Panc1 (cell line): ENCODE measurements around the gene TLR4. TPM values are rescaled to one million over a fixed set of nuclear protein-coding genes. Genes with fewer than 3 reads are reported as not detected.

Experiments used
- ATAC-seq: fragments of 200-7000 bp; cut with Tn5 transposase; 2 replicates; pipeline ENCODE4 v1.9.1; 2020; ENCODE audit warnings: mild to moderate bottlenecking, moderate library complexity
- BruUV-seq: library from RNA; stranded (reverse); fragments of 400-500 nt; replicated peaks from 2 replicates; lab custom pipeline; 2021; lab: Mats Ljungman, UMichigan
- CTCF ChIA-PET: fragments of 300-600 bp; sonication (Branson Sonifier 250); formaldehyde crosslinking; loops from one replicate; lab custom pipeline; 2022; ENCODE audit warnings: antibody characterized with exemption; lab: Charles Lee
- POLR2A ChIA-PET: fragments of 300-600 bp; sonication (Branson Sonifier 250); formaldehyde crosslinking; loops from one replicate; lab custom pipeline; 2022; ENCODE audit warnings: antibody characterized with exemption; lab: Charles Lee
- DNase-seq: peaks from one replicate; pipeline ENCODE4 v3.0.0-alpha.2; 2010; ENCODE audit warnings: low read depth, low spot score
- H3K27ac ChIP-seq: 2 replicates; pipeline ENCODE4 v1.5.1; 2011; ENCODE audit warnings: mild to moderate bottlenecking, low read length, inconsistent platforms
- H3K27me3 ChIP-seq: fragments of 200-500 bp; sonication (Bioruptor generic); 2 replicates; pipeline ENCODE4 v1.6.0; 2014; ENCODE audit warnings: low read length, inconsistent platforms; ENCODE audit not compliant: control insufficient read depth, insufficient read depth
- H3K36me3 ChIP-seq: fragments of 200-500 bp; sonication (Bioruptor generic); 2 replicates; pipeline ENCODE4 v1.5.1; 2014; ENCODE audit warnings: inconsistent platforms, mild to moderate bottlenecking, low read length, moderate library complexity; ENCODE audit not compliant: control insufficient read depth, insufficient read depth
- H3K4me1 ChIP-seq: 2 replicates; pipeline ENCODE4 v1.5.1; 2011; ENCODE audit warnings: inconsistent platforms, mild to moderate bottlenecking, low read length, moderate library complexity; ENCODE audit not compliant: control insufficient read depth, insufficient read depth
- H3K4me3 ChIP-seq, 2 experiments: 2 replicates each; pipeline ENCODE4 v1.5.1; 2011 to 2012; ENCODE audit warnings: low read depth in 2 of 2, low read length in 2 of 2, mild to moderate bottlenecking in 2 of 2, inconsistent platforms in 1 of 2, moderate library complexity in 1 of 2
- H3K9me3 ChIP-seq: fragments of 200-500 bp; sonication (Bioruptor generic); 2 replicates; pipeline ENCODE4 v1.5.1; 2014; ENCODE audit warnings: low read depth, mild to moderate bottlenecking, inconsistent platforms, low read length, moderate library complexity; ENCODE audit not compliant: control insufficient read depth, insufficient read depth
- POLR2AphosphoS5 ChIP-seq: IDR thresholded peaks from 2 replicates; pipeline ENCODE4 v1.6.1; 2012; ENCODE audit warnings: mild to moderate bottlenecking, low read depth, low read length, moderate library complexity
- SIN3A ChIP-seq: IDR thresholded peaks from 2 replicates; pipeline ENCODE4 v1.6.1; 2012; ENCODE audit warnings: low read depth, mild to moderate bottlenecking, low read length, moderate library complexity, borderline replicate concordance; ENCODE audit not compliant: insufficient read depth
- TCF7L2 ChIP-seq: IDR thresholded peaks from 2 replicates; pipeline ENCODE4 v1.6.1; 2011; ENCODE audit warnings: mild to moderate bottlenecking, low read depth, low read length, inconsistent platforms
- in situ Hi-C: cut with HindIII; loops from 2 replicates; pipeline ENCODE4 v1.10.0; 2016; ENCODE audit warnings: low sequenced_read_pairs, low pct_unique_long_range_greater_than_20kb
- intact Hi-C: fragments of 100-400 bp; cut with micrococcal nuclease; formaldehyde crosslinking; loops from one replicate; pipeline ENCODE4 v1.10.0; 2022; ENCODE audit not compliant: unreplicated experiment
- total RNA-seq: library from RNA; stranded (reverse); gene quantifications from one replicate; pipeline ENCODE4 v1.2.1, GENCODE V29; 2021; ENCODE audit not compliant: unreplicated experiment
- TF ChIP-seq, protein P1 (sequence below): fragments of 450-650 bp; IDR thresholded peaks from 2 replicates; pipeline ENCODE4 v1.5.1; 2017; ENCODE audit warnings: mild to moderate bottlenecking
- TF ChIP-seq, protein P2 (sequence below), 2 experiments: IDR thresholded peaks; 2 replicates each; pipeline ENCODE4 v1.6.1; 2011 to 2012; ENCODE audit warnings: low read depth in 2 of 2, control low read depth in 1 of 2, low read length in 1 of 2, mild to moderate bottlenecking in 1 of 2, moderate library complexity in 1 of 2; ENCODE audit not compliant: insufficient read depth in 1 of 2

TLR4 gene
- total RNA-seq, 1 experiment from 2014 or later = 0.33 TPM

DNA sequence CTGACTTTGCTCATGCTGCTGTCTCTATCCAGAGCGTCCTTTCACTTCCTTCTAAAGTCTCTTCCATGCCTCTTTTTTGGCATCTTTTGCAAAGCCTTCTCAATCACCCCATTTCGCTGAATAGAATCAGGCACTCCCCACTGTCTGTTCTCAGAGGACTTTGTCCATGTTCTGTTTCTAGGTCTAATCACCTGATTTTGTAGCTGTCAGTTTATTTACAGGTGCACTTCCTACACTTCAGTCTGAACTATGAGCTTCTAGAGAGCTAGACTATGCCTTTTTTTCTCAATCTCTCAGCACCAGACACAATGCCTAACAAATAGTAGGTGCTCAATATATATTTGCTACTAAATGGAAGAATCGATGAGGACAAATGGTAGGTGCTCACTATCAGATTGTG, 29.9 kb downstream of the TLR4 start:
- Histone ChIP-seq H3K36me3 (no peaks in the 10 kb centered on the region), H3K27me3 (no peaks in the 10 kb centered on the region), H3K9me3 (no peaks in the 10 kb centered on the region), H3K4me1 (no peaks in the 10 kb centered on the region), H3K27ac (no peak overlapping the region), H3K4me3 (no peak overlapping the region)
- TF ChIP-seq, protein P1, sequence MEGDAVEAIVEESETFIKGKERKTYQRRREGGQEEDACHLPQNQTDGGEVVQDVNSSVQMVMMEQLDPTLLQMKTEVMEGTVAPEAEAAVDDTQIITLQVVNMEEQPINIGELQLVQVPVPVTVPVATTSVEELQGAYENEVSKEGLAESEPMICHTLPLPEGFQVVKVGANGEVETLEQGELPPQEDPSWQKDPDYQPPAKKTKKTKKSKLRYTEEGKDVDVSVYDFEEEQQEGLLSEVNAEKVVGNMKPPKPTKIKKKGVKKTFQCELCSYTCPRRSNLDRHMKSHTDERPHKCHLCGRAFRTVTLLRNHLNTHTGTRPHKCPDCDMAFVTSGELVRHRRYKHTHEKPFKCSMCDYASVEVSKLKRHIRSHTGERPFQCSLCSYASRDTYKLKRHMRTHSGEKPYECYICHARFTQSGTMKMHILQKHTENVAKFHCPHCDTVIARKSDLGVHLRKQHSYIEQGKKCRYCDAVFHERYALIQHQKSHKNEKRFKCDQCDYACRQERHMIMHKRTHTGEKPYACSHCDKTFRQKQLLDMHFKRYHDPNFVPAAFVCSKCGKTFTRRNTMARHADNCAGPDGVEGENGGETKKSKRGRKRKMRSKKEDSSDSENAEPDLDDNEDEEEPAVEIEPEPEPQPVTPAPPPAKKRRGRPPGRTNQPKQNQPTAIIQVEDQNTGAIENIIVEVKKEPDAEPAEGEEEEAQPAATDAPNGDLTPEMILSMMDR = no peak
- TF ChIP-seq SIN3A (no peak), POLR2AphosphoS5 (no peak), TCF7L2 (no peak)
- TF ChIP-seq, protein P2, sequence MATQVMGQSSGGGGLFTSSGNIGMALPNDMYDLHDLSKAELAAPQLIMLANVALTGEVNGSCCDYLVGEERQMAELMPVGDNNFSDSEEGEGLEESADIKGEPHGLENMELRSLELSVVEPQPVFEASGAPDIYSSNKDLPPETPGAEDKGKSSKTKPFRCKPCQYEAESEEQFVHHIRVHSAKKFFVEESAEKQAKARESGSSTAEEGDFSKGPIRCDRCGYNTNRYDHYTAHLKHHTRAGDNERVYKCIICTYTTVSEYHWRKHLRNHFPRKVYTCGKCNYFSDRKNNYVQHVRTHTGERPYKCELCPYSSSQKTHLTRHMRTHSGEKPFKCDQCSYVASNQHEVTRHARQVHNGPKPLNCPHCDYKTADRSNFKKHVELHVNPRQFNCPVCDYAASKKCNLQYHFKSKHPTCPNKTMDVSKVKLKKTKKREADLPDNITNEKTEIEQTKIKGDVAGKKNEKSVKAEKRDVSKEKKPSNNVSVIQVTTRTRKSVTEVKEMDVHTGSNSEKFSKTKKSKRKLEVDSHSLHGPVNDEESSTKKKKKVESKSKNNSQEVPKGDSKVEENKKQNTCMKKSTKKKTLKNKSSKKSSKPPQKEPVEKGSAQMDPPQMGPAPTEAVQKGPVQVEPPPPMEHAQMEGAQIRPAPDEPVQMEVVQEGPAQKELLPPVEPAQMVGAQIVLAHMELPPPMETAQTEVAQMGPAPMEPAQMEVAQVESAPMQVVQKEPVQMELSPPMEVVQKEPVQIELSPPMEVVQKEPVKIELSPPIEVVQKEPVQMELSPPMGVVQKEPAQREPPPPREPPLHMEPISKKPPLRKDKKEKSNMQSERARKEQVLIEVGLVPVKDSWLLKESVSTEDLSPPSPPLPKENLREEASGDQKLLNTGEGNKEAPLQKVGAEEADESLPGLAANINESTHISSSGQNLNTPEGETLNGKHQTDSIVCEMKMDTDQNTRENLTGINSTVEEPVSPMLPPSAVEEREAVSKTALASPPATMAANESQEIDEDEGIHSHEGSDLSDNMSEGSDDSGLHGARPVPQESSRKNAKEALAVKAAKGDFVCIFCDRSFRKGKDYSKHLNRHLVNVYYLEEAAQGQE (IDR thresholded peaks at IDR 0.05; ENCODE audit: insufficient read depth in 1 of 2, low read depth in 2 of 2, low read length in 1 of 2) = no peak
- DNase-seq (no peak), ATAC-seq (no peak)
- in situ Hi-C loops = no loop called here
- BruUV-seq = no TSS peak
- ChIA-PET CTCF (no interaction called here), POLR2A (no interaction called here)
- intact Hi-C loops = no loop called here

DNA sequence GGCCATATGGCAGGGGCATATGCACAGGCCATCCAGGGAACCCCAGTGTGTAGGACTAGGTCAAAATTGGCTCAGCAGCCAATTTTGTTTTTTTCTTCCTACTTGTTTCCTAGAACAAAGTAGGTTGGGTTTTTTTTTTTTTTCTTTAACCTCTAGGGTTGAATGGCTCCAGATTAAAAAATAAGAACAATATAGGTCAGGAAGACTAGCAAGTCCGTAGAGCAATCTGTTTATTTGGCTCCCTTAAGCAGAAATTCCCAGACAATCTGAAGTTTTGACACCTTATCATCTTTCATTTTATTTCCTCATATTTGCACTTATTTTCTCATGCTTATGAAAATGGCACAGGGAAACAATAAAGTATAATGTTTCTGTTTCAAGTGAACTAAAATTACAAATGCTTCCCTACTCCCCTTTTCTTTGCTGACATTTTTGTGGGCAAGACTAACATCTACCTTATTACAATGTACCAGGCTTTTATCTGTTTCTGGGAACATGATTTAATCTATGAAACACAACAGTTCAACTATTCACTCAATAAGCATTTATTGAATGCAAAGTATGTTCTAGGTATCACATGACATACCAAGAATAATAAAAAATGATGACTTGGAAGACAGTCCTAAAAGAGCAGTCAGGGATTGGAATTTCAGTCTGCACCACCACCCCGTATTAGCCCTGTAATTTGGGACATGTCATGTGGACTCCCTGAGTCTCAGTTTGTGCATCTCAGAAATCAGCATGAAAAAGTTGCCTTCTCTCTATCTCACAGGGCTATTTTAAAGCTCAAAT, 30.5 kb downstream of the TLR4 start:
- Histone ChIP-seq H3K4me3 (no peak overlapping the region), H3K4me1 (no peaks in the 10 kb centered on the region), H3K9me3 (no peaks in the 10 kb centered on the region), H3K27ac (no peak overlapping the region), H3K36me3 (no peaks in the 10 kb centered on the region), H3K27me3 (no peaks in the 10 kb centered on the region)
- no peak for ATAC-seq
- DNase-seq = no peak
- no TSS peak for BruUV-seq
- in situ Hi-C loops (no loop called here), intact Hi-C loops (no loop called here)
- no peak for TF ChIP-seq POLR2AphosphoS5
- TF ChIP-seq, protein P2 (IDR thresholded peaks at IDR 0.05; ENCODE audit: insufficient read depth in 1 of 2, low read depth in 2 of 2, low read length in 1 of 2) = no peak
- TF ChIP-seq, protein P1 = no peak
- no peak for TF ChIP-seq SIN3A
- no peak for TF ChIP-seq TCF7L2
- POLR2A ChIA-PET = no interaction called here
- CTCF ChIA-PET = no interaction called here
